Renal cortical epithelial cell (primary cell): ENCODE results near the gene KIRREL1. TPM values are rescaled to one million over a fixed set of nuclear protein-coding genes. Genes with fewer than 3 reads are reported as not detected.

Experiments used
- DNase-seq: peaks from one replicate; pipeline ENCODE4 v3.0.0-alpha.2; 2011; ENCODE audit warnings: low read depth
- total RNA-seq: library from RNA; depleted of rRNA; stranded (reverse); fragments of >200 nt; gene quantifications from 2 replicates; pipeline ENCODE4 v1.2.3, GENCODE V29; 2014

The KIRREL1 gene
- total RNA-seq, 1 donor from 2014 or later = 297 TPM

DNA sequence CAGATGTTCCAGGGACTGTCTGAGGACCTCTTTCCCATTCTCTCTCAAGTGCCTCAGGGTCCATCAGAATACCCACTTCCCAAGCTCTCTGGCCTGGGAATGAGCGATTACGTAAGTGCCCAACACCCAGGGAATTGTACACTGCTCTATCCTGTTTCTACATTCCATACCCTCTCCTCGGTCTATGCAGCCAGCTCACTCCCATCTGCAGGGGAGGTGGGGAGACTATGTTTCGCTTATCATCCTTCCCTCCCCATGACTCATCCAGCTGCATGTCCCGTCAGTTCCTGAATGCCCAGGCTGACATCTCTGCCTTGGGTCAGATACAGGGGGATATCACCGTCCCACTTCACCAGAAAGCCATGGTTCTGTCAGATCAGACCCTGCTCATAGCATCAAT, 152.7 kb downstream of the KIRREL1 start:
- peak; percentile 2 for DNase-seq

DNA sequence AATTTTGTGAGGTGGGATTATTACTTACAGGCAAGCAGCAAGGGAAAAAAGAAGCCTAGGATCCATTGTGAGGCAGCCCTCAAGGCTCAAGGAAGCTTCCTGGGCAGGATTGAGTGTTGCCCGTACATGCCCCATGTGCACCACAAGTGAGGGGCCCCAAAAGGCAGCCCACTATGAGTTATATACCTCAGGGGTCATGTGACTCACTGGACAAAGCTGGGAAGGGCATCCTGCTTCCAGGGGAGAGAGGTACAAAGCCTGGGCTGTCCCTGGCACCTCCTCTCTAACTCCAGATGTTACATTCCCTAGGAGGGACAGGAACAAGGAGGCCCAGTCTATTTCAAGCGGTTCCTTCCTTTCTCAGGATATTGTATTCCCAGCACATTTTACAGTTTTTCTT, 153.3 kb downstream of the KIRREL1 start:
- DNase-seq = no peak

DNA sequence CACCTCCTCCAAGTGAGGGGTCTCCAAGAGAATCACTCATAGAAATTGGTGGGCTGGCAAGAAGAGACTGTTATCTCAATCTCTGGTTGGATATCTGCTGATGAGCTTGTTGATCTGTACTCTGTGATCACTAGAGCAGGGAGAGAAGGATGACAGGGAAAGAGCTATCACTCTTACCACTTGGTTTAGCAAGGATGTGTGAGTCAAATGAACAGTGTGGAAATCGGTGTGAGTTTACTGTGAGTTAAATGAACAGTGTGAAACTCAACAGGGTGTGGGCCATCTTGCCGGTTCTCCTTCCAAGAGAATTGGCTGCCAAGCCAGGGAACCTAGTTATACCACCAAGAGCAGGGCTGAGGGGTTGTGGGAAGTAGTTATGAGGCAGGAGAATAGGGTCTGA, 154.0 kb downstream of the KIRREL1 start:
- peak; percentile 54 for DNase-seq

DNA sequence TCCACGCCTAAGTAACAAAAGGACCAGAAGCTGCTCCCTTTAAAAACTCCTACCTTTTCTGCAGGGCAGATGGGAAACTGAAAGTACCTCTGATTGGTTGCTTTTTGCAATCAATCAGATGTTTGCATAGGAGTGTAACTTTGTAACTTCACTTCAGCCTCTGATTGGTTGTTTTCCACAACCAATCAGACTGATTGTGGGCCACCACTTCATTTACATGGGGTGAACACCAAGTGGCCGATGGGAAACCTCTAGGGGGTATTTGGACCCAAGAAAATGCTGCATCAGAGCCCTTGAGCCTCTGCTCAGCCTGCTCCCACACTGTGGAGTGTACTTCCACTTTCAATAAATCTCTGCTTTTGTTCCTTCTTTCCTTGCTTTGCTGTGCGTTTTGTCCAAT, 154.4 kb downstream of the KIRREL1 start:
- no peak for DNase-seq

DNA sequence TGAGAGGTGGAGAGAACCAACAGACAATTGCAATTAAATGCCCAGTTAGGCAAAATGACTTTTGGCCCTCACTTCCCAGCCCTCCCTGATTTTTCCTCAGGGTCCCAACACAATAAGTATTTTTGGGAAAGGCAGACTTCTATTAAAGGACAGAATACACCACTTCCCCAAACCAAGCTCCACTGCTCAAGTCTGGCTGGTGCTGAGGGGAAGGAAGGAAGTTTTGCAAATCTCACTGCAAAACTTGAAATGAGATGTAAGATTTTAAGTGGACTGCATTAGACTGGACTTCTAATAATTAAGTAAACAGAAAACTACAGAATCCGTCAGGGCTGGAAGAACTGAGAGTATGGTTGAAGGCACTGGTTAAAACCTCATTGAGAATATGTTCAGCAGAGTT, 155.0 kb downstream of the KIRREL1 start:
- DNase-seq = no peak

DNA sequence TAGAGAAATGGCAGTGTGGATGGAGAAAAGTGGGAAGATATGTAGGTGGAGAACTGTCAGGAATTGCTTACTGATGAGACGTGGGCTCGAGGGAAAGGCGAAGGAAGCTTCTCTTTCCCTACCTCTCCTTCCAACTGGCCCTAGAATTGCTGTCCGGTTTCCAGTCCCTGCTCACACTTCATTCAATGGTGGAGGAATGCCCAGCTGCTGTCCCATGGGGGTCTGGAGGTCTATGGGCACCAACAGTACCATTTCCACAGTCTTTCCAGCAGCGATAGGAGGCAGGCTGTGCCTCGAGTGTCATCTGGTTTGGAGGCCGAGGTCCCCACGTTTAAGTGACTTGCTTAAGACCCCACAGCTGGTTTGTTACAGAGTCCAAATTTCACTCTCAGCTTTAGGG, 155.7 kb downstream of the KIRREL1 start:
- no peak for DNase-seq

Other genes starting within 250 kb of the KIRREL1 start
- gene FCRL2, start 216.5 kb upstream of the KIRREL1 start, total RNA-seq = not detected in 2 replicates
- not detected in 2 replicates for gene FCRL1, start 173.5 kb upstream of the KIRREL1 start, total RNA-seq
- gene CD5L, start 151.8 kb upstream of the KIRREL1 start, total RNA-seq = not detected in 2 replicates
- gene CD1D, start 187.2 kb downstream of the KIRREL1 start, total RNA-seq = 0.75 and 1.4 TPM in 2 replicates